H9 (cell line): ENCODE measurements around the gene APOBEC3B. TPM values are rescaled to one million over a fixed set of nuclear protein-coding genes. Genes with fewer than 3 reads are reported as not detected.
A peak's percentile ranks its signal among the peaks of the same experiment; 100 is the strongest.

Experiments used
- DNase-seq: peaks from one replicate; pipeline ENCODE4 v3.0.0-alpha.2; 2017
- H2AFZ ChIP-seq: one replicate; pipeline ENCODE4 v1.6.1; 2013; ENCODE audit warnings: mild to moderate bottlenecking, low read length, control low read depth, moderate library complexity
- H2AK5ac ChIP-seq: 2 replicates; pipeline ENCODE4 v1.6.1; 2013; ENCODE audit warnings: low read length, control low read depth, mixed read lengths; ENCODE audit not compliant: insufficient read length
- H2BK120ac ChIP-seq: one replicate; pipeline ENCODE4 v1.6.1; 2013; ENCODE audit warnings: low read depth, mild to moderate bottlenecking, low read length, control low read depth, inconsistent platforms; ENCODE audit not compliant: poor library complexity, severe bottlenecking
- H2BK12ac ChIP-seq: 2 replicates; pipeline ENCODE4 v1.6.1; 2013; ENCODE audit warnings: low read length, control low read depth, mixed read lengths, low read depth; ENCODE audit not compliant: insufficient read length
- H2BK15ac ChIP-seq: 2 replicates; pipeline ENCODE4 v1.6.1; 2013; ENCODE audit warnings: low read depth, low read length, control low read depth
- H2BK20ac ChIP-seq: one replicate; pipeline ENCODE4 v1.6.1; 2013; ENCODE audit warnings: low read depth, mild to moderate bottlenecking, low read length, control low read depth, inconsistent platforms; ENCODE audit not compliant: poor library complexity, severe bottlenecking
- H2BK5ac ChIP-seq: 2 replicates; pipeline ENCODE4 v1.6.1; 2013; ENCODE audit warnings: low read length, control low read depth, mixed read lengths; ENCODE audit not compliant: insufficient read length
- H3K14ac ChIP-seq: 2 replicates; pipeline ENCODE4 v1.6.1; 2013; ENCODE audit warnings: low read length, control low read depth; ENCODE audit not compliant: insufficient read depth
- H3K18ac ChIP-seq: 2 replicates; pipeline ENCODE4 v1.6.1; 2013; ENCODE audit warnings: low read depth, mild to moderate bottlenecking, mixed read lengths, low read length, control low read depth; ENCODE audit not compliant: insufficient read length
- H3K23ac ChIP-seq: 2 replicates; pipeline ENCODE4 v1.6.1; 2013; ENCODE audit warnings: low read length, control low read depth, mixed read lengths, low read depth; ENCODE audit not compliant: insufficient read length
- H3K23me2 ChIP-seq: 2 replicates; pipeline ENCODE4 v1.6.1; 2013; ENCODE audit warnings: low read depth, mild to moderate bottlenecking, mixed read lengths, low read length, control low read depth; ENCODE audit not compliant: insufficient read length, poor library complexity, severe bottlenecking
- H3K27ac ChIP-seq: 2 replicates; pipeline ENCODE4 v1.5.1; 2013; ENCODE audit warnings: low read length, control low read depth, mixed read lengths, low read depth; ENCODE audit not compliant: insufficient read length
- H3K27me3 ChIP-seq: 2 replicates; pipeline ENCODE4 v1.6.1; 2013; ENCODE audit warnings: low read length, control low read depth, inconsistent platforms; ENCODE audit not compliant: insufficient read depth
- H3K4ac ChIP-seq: 2 replicates; pipeline ENCODE4 v1.6.1; 2013; ENCODE audit warnings: low read depth, mild to moderate bottlenecking, control low read depth, inconsistent platforms, low read length, moderate library complexity
- H3K4me1 ChIP-seq: 2 replicates; pipeline ENCODE4 v1.6.1; 2013; ENCODE audit warnings: low read length, control low read depth, inconsistent platforms; ENCODE audit not compliant: insufficient read depth
- H3K4me2 ChIP-seq: 2 replicates; pipeline ENCODE4 v1.6.1; 2013; ENCODE audit warnings: low read length, control low read depth, mixed read lengths; ENCODE audit not compliant: insufficient read length, insufficient read depth
- H3K56ac ChIP-seq: 2 replicates; pipeline ENCODE4 v1.6.1; 2013; ENCODE audit warnings: low read depth, mild to moderate bottlenecking, mixed read lengths, low read length, control low read depth; ENCODE audit not compliant: insufficient read length
- H3K79me1 ChIP-seq: 2 replicates; pipeline ENCODE4 v1.6.1; 2013; ENCODE audit warnings: low read depth, mild to moderate bottlenecking, moderate library complexity, low read length, control low read depth, inconsistent platforms; ENCODE audit not compliant: insufficient read depth, poor library complexity, severe bottlenecking
- H3K79me2 ChIP-seq: 2 replicates; pipeline ENCODE4 v1.6.1; 2013; ENCODE audit warnings: low read length, control low read depth, inconsistent platforms; ENCODE audit not compliant: insufficient read depth
- H3K9ac ChIP-seq: 2 replicates; pipeline ENCODE4 v1.6.1; 2013; ENCODE audit warnings: low read length, control low read depth, mixed read lengths; ENCODE audit not compliant: insufficient read length; ENCODE audit errors: extremely low read depth
- H3K9me3 ChIP-seq: one replicate; pipeline ENCODE4 v1.6.1; 2013; ENCODE audit warnings: low read depth, low read length, inconsistent platforms; ENCODE audit not compliant: control insufficient read depth
- H3T11ph ChIP-seq: one replicate; pipeline ENCODE4 v1.6.1; 2013; ENCODE audit warnings: mild to moderate bottlenecking, low read length, control low read depth, inconsistent platforms
- H4K20me1 ChIP-seq: one replicate; pipeline ENCODE4 v1.6.1; 2013; ENCODE audit not compliant: control insufficient read depth, insufficient read length, insufficient read depth
- H4K5ac ChIP-seq: 2 replicates; pipeline ENCODE4 v1.6.1; 2013; ENCODE audit warnings: low read depth, mild to moderate bottlenecking, mixed read lengths, low read length, control low read depth; ENCODE audit not compliant: insufficient read length
- H4K8ac ChIP-seq: replicated peaks from 2 replicates; pipeline ENCODE4 v1.6.1; 2013; ENCODE audit warnings: low read length, control low read depth, mixed read lengths, low read depth; ENCODE audit not compliant: insufficient read length
- H4K91ac ChIP-seq: 2 replicates; pipeline ENCODE4 v1.6.1; 2013; ENCODE audit warnings: low read depth, mild to moderate bottlenecking, moderate library complexity, mixed read lengths, low read length, control low read depth; ENCODE audit not compliant: insufficient read length
- H3K27ac Mint-ChIP-seq, 3 experiments: 2 replicates in 2 of 3; 3 replicates in 1 of 3; pipeline ENCODE4 v1.8.0; 2020 to 2021; ENCODE audit warnings: mixed read lengths in 3 of 3, mild to moderate bottlenecking in 1 of 3, moderate library complexity in 1 of 3
- H3K27me3 Mint-ChIP-seq: 2 replicates; pipeline ENCODE4 v1.8.0; 2021; ENCODE audit warnings: low read depth, mild to moderate bottlenecking, moderate library complexity, mixed read lengths
- H3K36me3 Mint-ChIP-seq, 3 experiments: 2 replicates in 2 of 3; 3 replicates in 1 of 3; pipeline ENCODE4 v1.8.0; 2020 to 2021; ENCODE audit warnings: low read depth in 3 of 3, mixed read lengths in 3 of 3; ENCODE audit not compliant: insufficient read depth in 1 of 3
- H3K4me1 Mint-ChIP-seq, 2 experiments: 2 replicates each; pipeline ENCODE4 v1.8.0; 2020; ENCODE audit warnings: mixed read lengths in 2 of 2
- H3K4me3 Mint-ChIP-seq, 2 experiments: 2 replicates in 1 of 2; 3 replicates in 1 of 2; pipeline ENCODE4 v1.8.0; 2020 to 2021; ENCODE audit warnings: mild to moderate bottlenecking in 2 of 2, mixed read lengths in 2 of 2, moderate library complexity in 1 of 2
- H3K9me3 Mint-ChIP-seq, 2 experiments: 2 replicates in 1 of 2; 3 replicates in 1 of 2; pipeline ENCODE4 v1.8.0; 2020; ENCODE audit warnings: mild to moderate bottlenecking in 2 of 2, mixed read lengths in 2 of 2, moderate library complexity in 1 of 2
- CTCF ChIP-seq: fragments of 200-600 bp; sonication (generic); conservative IDR thresholded peaks from 3 replicates; pipeline ENCODE4 v1.8.0; 2021; ENCODE audit warnings: antibody characterized with exemption, mild to moderate bottlenecking
- WGBS: extraction: QIAGEN DNeasy Blood & Tissue Kit; methylation state at CpG from one replicate; pipeline ENCODE4 v1.1.7; 2013; ENCODE audit warnings: missing lambda C conversion rate, low lambda C conversion rate, mixed read lengths; ENCODE audit not compliant: insufficient read length; ENCODE audit errors: extremely low coverage; 5-methylcytosine and 5-hydroxymethylcytosine counted together
- total RNA-seq: library from RNA; stranded (reverse); gene quantifications from 2 replicates; pipeline ENCODE4 v1.2.1, GENCODE V29; 2021

Gene APOBEC3B
- total RNA-seq, 1 experiment from 2014 or later = 29.0 TPM

GRCh38 chr22:38973289-38974169, 8.6 kb upstream of the APOBEC3B start:
- Mint-ChIP-seq H3K36me3 (peaks cover 7 to 17% (median 10%) of the 10 kb centered on the region in 3 experiments), H3K27me3 (peaks cover 27% of the 10 kb centered on the region), H3K4me3 (no peak overlapping the region), H3K9me3 (peaks cover 30 to 33% of the 10 kb centered on the region in 2 experiments), H3K27ac (no peak overlapping the region), H3K4me1 (peaks cover 2 to 3% of the 10 kb centered on the region in 2 experiments; a peak in 3 of 4 replicates)
- DNase-seq = peak; percentile 80
- no peak overlapping the region for H2BK120ac ChIP-seq
- H3K14ac ChIP-seq = no peak overlapping the region
- H2AFZ ChIP-seq = no peak overlapping the region
- H3K79me2 ChIP-seq = no peaks in the 10 kb centered on the region
- no peak overlapping the region for H2BK12ac ChIP-seq
- H3K9me3 ChIP-seq = no peaks in the 10 kb centered on the region
- H2BK15ac ChIP-seq = no peak overlapping the region
- no peak overlapping the region for H3K56ac ChIP-seq
- no peaks in the 10 kb centered on the region for H3K23me2 ChIP-seq
- no peak overlapping the region for H4K8ac ChIP-seq
- no peaks in the 10 kb centered on the region for H4K20me1 ChIP-seq
- H3T11ph ChIP-seq = no peak overlapping the region
- no peak overlapping the region for H3K9ac ChIP-seq
- H4K5ac ChIP-seq = no peak overlapping the region
- WGBS = no CpG with 5 or more reads among the region's 15 CpGs
- H2BK20ac ChIP-seq = no peak overlapping the region
- no peak overlapping the region for H3K18ac ChIP-seq
- H3K23ac ChIP-seq = no peak overlapping the region
- H3K27ac ChIP-seq = no peak overlapping the region
- peak; percentile 88 for TF ChIP-seq CTCF
- no peaks in the 10 kb centered on the region for H3K79me1 ChIP-seq
- no peak overlapping the region for H3K4ac ChIP-seq
- H3K27me3 ChIP-seq = no peaks in the 10 kb centered on the region
- no peak overlapping the region for H2BK5ac ChIP-seq
- H4K91ac ChIP-seq = no peak overlapping the region
- H3K4me1 ChIP-seq = no peaks in the 10 kb centered on the region
- no peak overlapping the region for H2AK5ac ChIP-seq
- no peak overlapping the region for H3K4me2 ChIP-seq
